Stimulated activated effector memory CD8-positive, alpha-beta T cell treated with anti-CD3 and anti-CD28 coated beads, Interleukin-12 subunit alpha, Interleukin-12 subunit beta, amount 100 ng/mL, for 72 hours (primary cell): ENCODE data around the gene RPS8.
"Not testable (repeated sequence)": the region's sequence is repeated elsewhere in the genome, so short reads cannot be mapped to it uniquely, and the experiment has no call there.

ENCODE experiments used
- ATAC-seq: fragments of 150-1000 bp; cut with Tn5 transposase; 2 replicates; pipeline ENCODE4 v1.10.0; 2021
- DNase-seq, 2 donors: peaks; one replicate each; pipeline ENCODE4 v3.0.0; 2021 to 2022; ENCODE audit warnings: low spot score in 2 of 2
- H3K27ac Mint-ChIP-seq: one replicate; pipeline ENCODE4 v1.8.0; 2022; ENCODE audit warnings: mild to moderate bottlenecking, mixed read lengths
- H3K36me3 Mint-ChIP-seq: one replicate; pipeline ENCODE4 v1.8.0; 2022; ENCODE audit warnings: mild to moderate bottlenecking, mixed read lengths
- H3K4me1 Mint-ChIP-seq: one replicate; pipeline ENCODE4 v1.8.0; 2022; ENCODE audit warnings: mixed read lengths
- H3K4me3 Mint-ChIP-seq: one replicate; pipeline ENCODE4 v1.8.0; 2022; ENCODE audit warnings: mild to moderate bottlenecking, mixed read lengths
- H3K9me3 Mint-ChIP-seq: one replicate; pipeline ENCODE4 v1.8.0; 2022; ENCODE audit warnings: mixed read lengths

The RPS8 gene

GRCh38 chr1:44788120-44788860 lies 12.9 kb downstream of the RPS8 start, which contains the start of gene BEST4:
BEST4 (minus strand) TSS chr1:44788170; CDS start chr1:44787705, 465 bp downstream.
- no peaks in the 10 kb centered on the region for H3K9me3 Mint-ChIP-seq
- DNase-seq (no peak), ATAC-seq (no peak)
- peaks cover 8% of the 10 kb centered on the region for H3K36me3 Mint-ChIP-seq
- no peak within 1 kb of the TSS for H3K4me3 Mint-ChIP-seq
- H3K4me1 Mint-ChIP-seq, result peaks cover 30% of the 10 kb centered on the region
- H3K27ac Mint-ChIP-seq, result peak within 1 kb of the TSS; percentile 93

GRCh38 chr1:44790968-44791801 lies 15.8 kb downstream of the RPS8 start:
- H3K4me1 Mint-ChIP-seq, result peaks cover 7% of the 10 kb centered on the region
- DNase-seq (no peak), ATAC-seq (no peak)
- peak overlapping the region; percentile 76 for H3K27ac Mint-ChIP-seq
- H3K4me3 Mint-ChIP-seq, result no peak overlapping the region
- H3K9me3 Mint-ChIP-seq, result no peaks in the 10 kb centered on the region
- H3K36me3 Mint-ChIP-seq, result no peaks in the 10 kb centered on the region

GRCh38 chr1:44792736-44793502 lies 17.6 kb downstream of the RPS8 start:
- ATAC-seq (no peak), DNase-seq (no peak)
- no peaks in the 10 kb centered on the region for H3K9me3 Mint-ChIP-seq
- no peak overlapping the region for H3K4me3 Mint-ChIP-seq
- H3K36me3 Mint-ChIP-seq, result no peaks in the 10 kb centered on the region
- H3K4me1 Mint-ChIP-seq, result no peaks in the 10 kb centered on the region
- H3K27ac Mint-ChIP-seq, result no peak overlapping the region

GRCh38 chr1:44797886-44798285 lies 22.5 kb downstream of the RPS8 start:
- DNase-seq, H3K9me3 Mint-ChIP-seq, ATAC-seq, H3K4me3 Mint-ChIP-seq: not testable (repeated sequence)
- Mint-ChIP-seq H3K27ac (peak overlapping the region; percentile 83), H3K4me1 (peaks cover 20% of the 10 kb centered on the region), H3K36me3 (peaks cover 31% of the 10 kb centered on the region)

- peak overlapping the region; percentile 77 for H3K4me3 Mint-ChIP-seq
- peaks cover 39% of the 10 kb centered on the region for H3K36me3 Mint-ChIP-seq
- no peak for ATAC-seq
- H3K27ac Mint-ChIP-seq, result peak overlapping the region; percentile 83
- peaks cover 28% of the 10 kb centered on the region for H3K4me1 Mint-ChIP-seq
- no peaks in the 10 kb centered on the region for H3K9me3 Mint-ChIP-seq
- no peak for DNase-seq
These were observed 23.4 kb downstream of the RPS8 start for GRCh38 chr1:44798481-44799365.

- Mint-ChIP-seq H3K36me3 (peaks cover 52% of the 10 kb centered on the region), H3K9me3 (no peaks in the 10 kb centered on the region), H3K4me3 (peak within 1 kb of the TSS; percentile 77), H3K4me1 (peaks cover 38% of the 10 kb centered on the region), H3K27ac (peak within 1 kb of the TSS; percentile 83)
- ATAC-seq (peak; percentile 88), DNase-seq (peak; percentile 92 to 99)
These were observed 24.6 kb downstream of the RPS8 start, which contains the start of gene PLK3 for GRCh38 chr1:44799770-44800584. PLK3 (plus strand) TSS chr1:44800377; CDS start chr1:44800464, 87 bp downstream.

GRCh38 chr1:44801491-44802305 lies 26.4 kb downstream of the RPS8 start:
- no peak for DNase-seq
- Mint-ChIP-seq H3K4me1 (peaks cover 48% of the 10 kb centered on the region), H3K4me3 (peak overlapping the region; percentile 77), H3K9me3 (no peaks in the 10 kb centered on the region), H3K36me3 (peaks cover 67% of the 10 kb centered on the region), H3K27ac (peak overlapping the region; percentile 83)
- ATAC-seq, result peak; percentile 1

- peak overlapping the region; percentile 77 for H3K4me3 Mint-ChIP-seq
- H3K9me3 Mint-ChIP-seq, result no peaks in the 10 kb centered on the region
- peaks cover 75% of the 10 kb centered on the region for H3K36me3 Mint-ChIP-seq
- H3K27ac Mint-ChIP-seq, result peak overlapping the region; percentile 83
- peaks cover 56% of the 10 kb centered on the region for H3K4me1 Mint-ChIP-seq
- ATAC-seq (no peak), DNase-seq (no peak)
These were observed 27.1 kb downstream of the RPS8 start for GRCh38 chr1:44802306-44803061.

- Mint-ChIP-seq H3K4me1 (peaks cover 61% of the 10 kb centered on the region), H3K9me3 (no peaks in the 10 kb centered on the region), H3K4me3 (peak overlapping the region; percentile 77), H3K27ac (peak overlapping the region; percentile 83), H3K36me3 (peaks cover 80% of the 10 kb centered on the region)
- DNase-seq (no peak), ATAC-seq (no peak)
These were observed 27.6 kb downstream of the RPS8 start for GRCh38 chr1:44803062-44803311.

GRCh38 chr1:44803312-44804095 lies 28.2 kb downstream of the RPS8 start:
- Mint-ChIP-seq H3K4me1 (peaks cover 66% of the 10 kb centered on the region), H3K9me3 (no peaks in the 10 kb centered on the region)
- no peak for ATAC-seq

GRCh38 chr1:44805311-44806024 lies 30.1 kb downstream of the RPS8 start:
- Mint-ChIP-seq H3K4me1 (peaks cover 79% of the 10 kb centered on the region), H3K9me3 (no peaks in the 10 kb centered on the region), H3K36me3 (peaks cover 93% of the 10 kb centered on the region), H3K4me3 (peak overlapping the region; percentile 77), H3K27ac (peak overlapping the region; percentile 83)
- ATAC-seq (no peak), DNase-seq (no peak)

More at GRCh38 chr1:44803312-44804095, 28.2 kb downstream of the RPS8 start:
- Mint-ChIP-seq H3K36me3 (peaks cover 85% of the 10 kb centered on the region), H3K27ac (peak overlapping the region; percentile 83), H3K4me3 (peak overlapping the region; percentile 77)
- no peak for DNase-seq
